HG02840 (cell line): ENCODE results near the gene RCHY1.
A peak's percentile ranks its signal among the peaks of the same experiment; 100 is the strongest.
"Not testable (repeated sequence)": the region's sequence is repeated elsewhere in the genome, so short reads cannot be mapped to it uniquely, and the experiment has no call there.

ENCODE experiments used
- ATAC-seq: cut with Tn5 transposase; IDR thresholded peaks from one replicate; pipeline ENCODE4 v1.9.1; 2021; ENCODE audit warnings: mild to moderate bottlenecking, moderate library complexity, moderate number of reproducible peaks; ENCODE audit not compliant: unreplicated experiment, low FRiP score

RCHY1 gene

GRCh38 chr4:75519452-75519851 lies 5.2 kb upstream of the RCHY1 start:
- not testable (repeated sequence) for ATAC-seq

GRCh38 chr4:75516144-75516543 lies 1.9 kb upstream of the RCHY1 start:
- no peak for ATAC-seq

GRCh38 chr4:75514949-75515612 lies 878 bp upstream of the RCHY1 start:
- ATAC-seq: no peak

- peak; percentile 1 for ATAC-seq
Observed at GRCh38 chr4:75513526-75514130, 575 bp downstream of the RCHY1 start.

GRCh38 chr4:75512386-75513211 lies 1.6 kb downstream of the RCHY1 start:
- ATAC-seq: no peak

- no peak for ATAC-seq
Observed at GRCh38 chr4:75511841-75512240, 2.4 kb downstream of the RCHY1 start.

- not testable (repeated sequence) for ATAC-seq
Observed at GRCh38 chr4:75509592-75509991, 4.6 kb downstream of the RCHY1 start.

GRCh38 chr4:75505630-75506029 lies 8.6 kb downstream of the RCHY1 start:
- ATAC-seq: no peak

GRCh38 chr4:75502671-75503070 lies 11.5 kb downstream of the RCHY1 start:
- ATAC-seq: no peak

GRCh38 chr4:75499900-75500299 lies 14.3 kb downstream of the RCHY1 start:
- no peak for ATAC-seq

GRCh38 chr4:75498041-75498440 lies 16.2 kb downstream of the RCHY1 start:
- no peak for ATAC-seq

GRCh38 chr4:75497133-75497532 lies 17.1 kb downstream of the RCHY1 start:
- ATAC-seq: no peak

- ATAC-seq: no peak
Observed at GRCh38 chr4:75496406-75496805, 17.8 kb downstream of the RCHY1 start.

GRCh38 chr4:75495476-75495875 lies 18.7 kb downstream of the RCHY1 start:
- ATAC-seq: no peak

- ATAC-seq: no peak
Observed at GRCh38 chr4:75494563-75494962, 19.6 kb downstream of the RCHY1 start.

- no peak for ATAC-seq
Observed at GRCh38 chr4:75490155-75490554, 24.0 kb downstream of the RCHY1 start.

GRCh38 chr4:75484190-75484589 lies 30.0 kb downstream of the RCHY1 start:
- no peak for ATAC-seq

- ATAC-seq: no peak
Observed at GRCh38 chr4:75477201-75477600, 37.0 kb downstream of the RCHY1 start.

- no peak for ATAC-seq
Observed at GRCh38 chr4:75470738-75471137, 43.5 kb downstream of the RCHY1 start.

- ATAC-seq: no peak
Observed at GRCh38 chr4:75469896-75470295, 44.3 kb downstream of the RCHY1 start.

GRCh38 chr4:75457365-75457764 lies 56.8 kb downstream of the RCHY1 start:
- no peak for ATAC-seq

- no peak for ATAC-seq
Observed at GRCh38 chr4:75434105-75434504, 80.1 kb downstream of the RCHY1 start.
